HG03025 (cell line): ENCODE results near the gene ADGRE3.
"Not testable (repeated sequence)": the region's sequence is repeated elsewhere in the genome, so short reads cannot be mapped to it uniquely, and the experiment has no call there.

Experiments used
- ATAC-seq: cut with Tn5 transposase; IDR thresholded peaks from one replicate; pipeline ENCODE4 v1.9.1; 2021; ENCODE audit warnings: mild to moderate bottlenecking, moderate library complexity; ENCODE audit not compliant: unreplicated experiment, low FRiP score

ADGRE3 gene

DNA sequence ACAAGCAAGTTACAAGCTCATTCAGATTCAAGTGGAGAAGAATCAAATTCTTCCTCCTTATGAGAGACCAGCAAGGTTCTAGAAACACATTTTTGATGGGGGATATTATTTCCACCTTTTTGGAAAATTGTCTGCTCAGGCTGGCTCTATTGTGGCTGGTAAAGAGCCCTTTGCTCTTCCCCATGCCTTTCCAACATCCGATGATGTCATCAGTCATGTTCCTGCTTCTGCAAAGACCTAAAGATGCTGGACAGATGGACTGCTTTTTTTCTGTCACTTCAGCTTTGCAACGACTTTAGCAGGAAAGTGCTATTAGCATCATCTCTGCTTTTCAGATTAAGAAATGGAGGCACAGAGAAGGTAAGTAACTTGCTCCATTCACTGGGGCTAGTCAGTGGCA, 4.2 kb downstream of the ADGRE3 start:
- ATAC-seq, result no peak

DNA sequence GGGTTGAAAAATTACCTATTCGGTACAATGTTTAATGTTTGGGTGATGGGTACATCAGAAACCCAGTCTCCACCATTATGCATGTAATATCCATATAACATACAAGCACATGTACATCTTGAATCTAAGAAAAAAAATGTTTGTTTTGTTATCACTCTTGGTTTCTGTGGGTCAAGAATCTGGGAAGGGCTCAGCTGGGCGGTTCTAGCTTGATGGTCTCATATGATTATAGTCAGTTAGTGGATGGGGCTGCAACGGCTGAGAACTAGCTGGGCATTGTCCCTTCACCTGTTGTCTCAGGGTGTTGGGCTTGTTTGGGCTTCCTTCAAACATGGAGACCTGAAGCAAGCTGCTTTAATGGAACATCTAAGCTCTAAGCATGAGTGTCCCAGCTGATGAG, 4.7 kb downstream of the ADGRE3 start:
- no peak for ATAC-seq

DNA sequence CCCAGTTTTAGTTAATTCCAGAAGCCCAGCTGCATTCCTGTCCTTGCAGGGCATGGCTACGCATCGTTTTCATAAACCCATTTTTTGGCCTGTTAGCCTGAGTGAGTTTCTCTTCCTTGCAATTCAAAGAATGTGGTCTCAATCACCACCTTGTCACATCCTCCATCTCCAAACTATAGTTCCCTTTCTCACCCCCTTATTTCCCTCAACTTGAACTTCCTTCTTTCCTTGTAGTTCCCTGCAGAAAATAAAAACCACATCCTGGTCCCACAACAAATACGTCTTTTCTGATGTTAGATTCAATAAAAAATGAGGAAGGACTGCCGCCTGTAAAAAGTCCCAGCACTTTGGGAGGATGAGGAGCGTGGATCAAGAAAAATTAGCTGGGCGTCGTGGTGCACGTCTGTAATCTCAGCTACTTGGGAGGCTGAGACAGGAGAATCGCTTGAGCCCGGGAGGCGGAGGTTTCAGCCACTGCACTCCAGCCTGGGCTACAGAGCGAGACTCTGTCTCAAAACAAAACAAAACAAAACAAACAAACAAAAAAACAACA, 13.2 kb downstream of the ADGRE3 start:
- ATAC-seq, result no peak

GRCh38 chr19:14659874-14660489, 14.7 kb downstream of the ADGRE3 start:
- ATAC-seq, result no peak

DNA sequence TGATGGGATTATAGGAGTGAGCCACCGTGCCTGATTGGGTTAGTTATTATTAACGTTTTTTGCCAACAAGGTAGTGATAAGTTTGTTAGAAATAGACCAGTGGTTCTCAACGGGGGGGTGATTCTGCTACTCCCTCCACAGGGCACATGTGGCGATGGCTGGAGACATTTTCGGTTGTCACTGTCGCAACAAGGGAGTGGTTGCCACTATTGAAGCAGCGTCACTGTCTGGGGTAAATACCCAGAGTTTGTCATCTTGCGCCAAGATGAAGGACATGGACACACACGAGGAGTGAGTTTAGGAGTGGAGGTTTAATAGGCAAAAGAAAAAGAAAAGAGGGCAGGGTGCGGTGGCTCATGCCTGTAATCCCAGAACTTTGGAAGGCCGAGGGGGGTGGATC, 18.9 kb downstream of the ADGRE3 start:
- ATAC-seq, result no peak

- ATAC-seq, result no peak
Measured at GRCh38 chr19:14654786-14655560, 19.7 kb downstream of the ADGRE3 start.

DNA sequence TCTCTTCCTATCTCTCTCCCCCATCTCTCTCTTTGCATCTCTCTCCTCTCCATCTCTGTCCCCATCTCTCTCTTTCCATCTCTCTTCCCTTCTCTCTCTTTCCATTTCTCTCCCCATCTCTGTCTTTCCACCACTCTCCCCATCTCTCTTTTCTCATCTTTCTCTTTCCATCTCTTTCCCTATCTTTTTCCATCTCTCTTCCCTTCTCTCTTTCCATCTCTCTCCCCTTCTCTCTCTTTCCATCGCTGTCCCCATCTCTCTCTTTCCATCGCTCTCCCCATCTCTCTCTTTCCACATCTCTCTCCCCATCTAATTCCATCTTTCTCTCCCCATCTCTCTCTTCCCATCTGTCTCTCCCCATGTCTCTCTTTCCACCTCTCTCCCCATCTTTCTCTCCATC, 24.5 kb downstream of the ADGRE3 start:
- ATAC-seq, result no peak

GRCh38 chr19:14649020-14649419, 25.6 kb downstream of the ADGRE3 start:
- no peak for ATAC-seq

DNA sequence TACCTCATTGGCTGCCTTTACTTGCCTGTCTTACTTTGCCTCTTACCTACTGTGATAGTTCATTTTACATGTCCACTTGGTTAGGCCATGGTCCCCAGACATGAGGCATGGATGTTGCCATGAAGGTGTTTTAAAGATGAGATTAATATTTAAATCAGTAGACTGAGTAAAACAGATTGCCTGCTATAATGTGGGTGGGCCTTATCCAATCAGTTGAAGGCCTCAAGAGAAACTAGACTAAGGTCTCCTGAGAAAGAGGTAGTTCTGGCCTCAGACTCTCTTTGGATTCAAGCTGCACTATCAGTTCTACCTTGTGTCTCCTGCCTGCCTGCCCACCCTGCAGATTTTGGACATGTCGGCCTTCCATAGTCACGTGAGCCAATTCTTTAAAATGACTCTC, 26.1 kb downstream of the ADGRE3 start:
- ATAC-seq, result no peak

- no peak for ATAC-seq
Measured at GRCh38 chr19:14639536-14640277, 34.9 kb downstream of the ADGRE3 start.

- no peak for ATAC-seq
Measured at GRCh38 chr19:14632286-14632685, 42.4 kb downstream of the ADGRE3 start.

GRCh38 chr19:14629557-14629956, 45.1 kb downstream of the ADGRE3 start:
- ATAC-seq, result no peak

DNA sequence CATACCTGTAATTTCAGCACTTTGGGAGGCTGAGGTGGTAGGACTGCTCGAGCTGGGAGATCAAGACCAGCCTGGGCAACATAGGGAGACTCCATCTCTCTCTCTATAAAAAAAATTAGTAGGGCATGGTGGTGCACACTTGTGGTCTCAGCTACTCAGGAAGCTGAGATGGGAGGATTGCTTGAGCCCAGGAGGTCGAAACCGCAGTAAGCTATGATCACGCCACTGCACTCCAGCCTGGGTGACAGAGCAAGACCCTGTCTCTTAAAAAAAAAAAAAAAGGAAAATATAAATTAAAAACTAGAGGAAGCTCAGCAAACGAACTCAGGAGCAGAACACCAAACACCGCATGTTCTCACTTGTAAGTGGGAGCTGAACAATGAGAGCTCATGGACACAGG, 50.2 kb downstream of the ADGRE3 start:
- ATAC-seq, result not testable (repeated sequence)

- no peak for ATAC-seq
Measured at GRCh38 chr19:14619404-14619803, 55.2 kb downstream of the ADGRE3 start.

- ATAC-seq, result no peak
Measured at GRCh38 chr19:14616407-14616806, 58.2 kb downstream of the ADGRE3 start.

- ATAC-seq, result no peak
Measured at GRCh38 chr19:14615623-14616022, 59.0 kb downstream of the ADGRE3 start.

DNA sequence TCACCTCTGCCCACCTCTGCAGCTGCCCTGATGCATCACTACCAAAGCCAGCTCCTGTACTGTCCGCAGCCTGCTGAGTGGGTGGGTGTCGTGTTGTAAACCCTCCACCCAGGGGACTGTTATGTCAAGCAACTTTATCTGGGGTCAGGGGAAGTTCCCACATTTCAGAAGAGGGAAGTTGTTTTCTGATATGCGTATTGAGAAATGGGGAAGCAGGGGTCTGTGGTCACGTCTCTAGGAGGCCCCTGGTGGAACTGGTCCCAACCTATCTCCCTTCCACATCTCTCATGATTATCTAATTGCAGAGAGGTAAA, 60.6 kb downstream of the ADGRE3 start:
- no peak for ATAC-seq

DNA sequence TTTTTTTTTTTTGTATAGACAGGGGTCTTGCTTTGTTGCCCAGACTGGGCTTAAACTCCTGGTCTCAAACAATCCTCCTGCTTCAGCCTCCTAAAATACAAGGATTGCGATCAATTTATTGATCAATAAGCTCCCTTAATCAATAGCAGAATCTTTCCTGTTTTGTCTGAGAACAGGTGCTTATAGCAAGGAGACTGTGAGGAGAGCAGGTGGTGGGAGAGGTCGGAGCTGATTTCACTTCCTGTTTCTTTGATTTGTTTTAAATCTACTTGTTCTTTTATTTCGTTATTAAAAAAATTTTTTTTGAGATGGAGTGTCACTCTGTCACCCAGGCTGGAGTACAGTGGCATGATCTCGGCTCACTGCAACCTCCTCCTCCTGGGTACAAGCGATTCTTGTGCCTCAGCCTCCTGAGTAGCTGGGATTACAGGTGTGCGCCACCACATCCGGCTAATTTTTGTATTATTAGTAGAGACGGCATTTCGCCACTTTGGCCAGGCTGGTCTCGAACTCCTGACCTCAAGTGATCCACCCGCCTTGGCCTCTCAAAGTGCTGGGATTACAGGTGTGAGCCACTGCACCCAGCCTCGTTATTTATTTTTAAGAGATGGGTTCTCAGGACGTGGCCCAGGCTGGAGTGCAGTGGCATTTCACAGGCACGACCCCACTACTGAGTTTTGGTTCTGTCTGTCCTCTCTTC, 61.1 kb downstream of the ADGRE3 start:
- ATAC-seq, result not testable (repeated sequence)

GRCh38 chr19:14612657-14613056, 62.0 kb downstream of the ADGRE3 start:
- no peak for ATAC-seq

DNA sequence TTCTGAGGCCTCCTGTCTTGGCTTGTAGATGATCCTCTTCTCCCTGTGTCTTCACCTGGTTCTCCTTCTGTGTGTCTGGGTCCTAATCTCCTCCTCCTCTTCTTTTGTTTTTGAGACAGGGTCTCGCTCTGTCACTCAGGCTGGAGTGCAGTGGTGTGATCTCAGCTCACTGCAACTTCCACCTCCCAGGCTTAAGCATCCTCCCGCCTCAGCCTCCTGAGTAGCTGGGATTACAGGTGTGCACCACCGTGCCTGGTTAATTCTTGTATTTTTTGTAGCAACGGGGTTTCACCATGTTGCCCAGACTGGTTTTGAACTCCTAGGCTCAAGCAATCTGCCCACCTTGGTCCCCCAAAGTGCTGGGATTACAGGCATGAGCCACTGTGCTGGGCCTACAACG, 62.4 kb downstream of the ADGRE3 start:
- not testable (repeated sequence) for ATAC-seq

GRCh38 chr19:14611051-14611450, 63.6 kb downstream of the ADGRE3 start:
- no peak for ATAC-seq
